Measurements from ENCODE around the gene DIP2C.
"Not testable (repeated sequence)": the region's sequence is repeated elsewhere in the genome, so short reads cannot be mapped to it uniquely, and the experiment has no call there.

DIP2C gene

GRCh38 chr10:590721-591120, 98.7 kb downstream of the DIP2C start:
- DNase-seq, result no peak

DNA sequence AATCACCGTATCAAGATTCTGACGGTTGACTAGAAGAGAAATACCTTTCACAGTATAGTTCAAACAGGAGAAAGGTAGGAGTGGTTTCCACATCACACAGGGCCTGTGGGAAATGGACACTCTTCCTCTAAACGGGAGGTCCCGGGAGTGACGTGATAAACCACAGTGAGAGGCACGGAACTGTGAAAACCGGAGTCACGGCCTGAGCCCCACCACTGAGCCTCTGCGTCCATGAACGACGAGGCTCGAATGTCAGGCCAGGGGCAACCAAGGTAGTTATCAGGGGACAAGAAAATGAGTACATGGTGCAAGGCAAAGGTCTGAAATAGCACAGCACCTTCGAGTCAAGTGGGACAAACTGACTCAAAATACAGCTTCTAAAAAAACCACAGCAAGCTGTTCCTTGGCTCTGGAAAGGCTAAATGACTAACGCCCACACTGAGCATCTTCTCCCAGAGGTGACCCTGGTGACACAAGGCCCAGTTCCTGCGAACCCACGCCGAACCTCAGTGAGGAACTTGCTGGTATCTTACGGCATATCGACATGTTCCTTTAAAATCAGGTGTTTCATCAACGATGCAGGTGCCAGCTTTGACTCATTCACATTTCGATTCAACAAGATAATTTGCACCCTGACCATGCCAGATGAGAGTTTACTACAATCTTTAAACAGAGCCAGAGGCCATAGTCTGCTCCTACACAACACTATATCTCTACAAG, 99.3 kb downstream of the DIP2C start:
- no peak for DNase-seq

GRCh38 chr10:588246-589165, 101.0 kb downstream of the DIP2C start:
- DNase-seq, result no peak

DNA sequence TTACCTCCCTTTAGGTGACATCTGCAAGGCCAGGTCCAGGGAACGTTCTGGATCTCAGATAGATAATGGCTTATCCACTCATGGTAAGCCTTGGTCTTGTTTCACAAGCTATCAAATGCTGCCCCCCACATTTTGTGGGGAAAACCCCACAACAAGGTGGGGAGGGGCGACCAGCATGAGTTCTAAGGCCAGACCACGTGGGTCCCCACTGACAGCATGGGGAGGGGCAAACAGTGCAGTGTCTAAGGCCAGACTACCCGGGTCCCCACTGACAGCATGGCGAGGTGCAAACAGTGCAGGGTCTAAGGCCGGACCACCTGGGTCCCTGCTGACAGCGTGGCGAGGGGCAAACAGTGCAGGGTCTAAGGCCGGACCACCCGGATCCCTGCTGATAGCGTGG, 102.8 kb downstream of the DIP2C start:
- no peak for DNase-seq

DNA sequence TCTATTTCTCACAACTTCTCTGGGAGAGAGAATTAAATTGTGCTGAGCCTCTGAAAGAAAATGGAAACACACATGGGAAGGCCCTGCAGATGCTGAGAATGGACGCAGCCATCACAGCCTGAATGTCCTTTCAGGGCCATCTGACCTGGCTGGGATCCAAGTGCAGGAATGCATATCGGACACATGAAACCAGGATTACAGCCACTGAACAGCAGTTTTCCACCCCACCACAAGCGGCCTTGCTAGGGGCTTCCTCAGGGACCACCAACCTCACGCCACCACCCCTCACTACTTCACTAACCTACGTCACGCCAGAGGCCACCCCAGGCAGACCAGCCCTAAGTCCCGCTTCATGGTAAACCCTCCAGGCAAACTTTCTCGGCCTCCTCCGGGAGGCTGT, 103.3 kb downstream of the DIP2C start:
- no peak for DNase-seq

- DNase-seq, result no peak
Measured at GRCh38 chr10:585502-585901, 104.0 kb downstream of the DIP2C start.

DNA sequence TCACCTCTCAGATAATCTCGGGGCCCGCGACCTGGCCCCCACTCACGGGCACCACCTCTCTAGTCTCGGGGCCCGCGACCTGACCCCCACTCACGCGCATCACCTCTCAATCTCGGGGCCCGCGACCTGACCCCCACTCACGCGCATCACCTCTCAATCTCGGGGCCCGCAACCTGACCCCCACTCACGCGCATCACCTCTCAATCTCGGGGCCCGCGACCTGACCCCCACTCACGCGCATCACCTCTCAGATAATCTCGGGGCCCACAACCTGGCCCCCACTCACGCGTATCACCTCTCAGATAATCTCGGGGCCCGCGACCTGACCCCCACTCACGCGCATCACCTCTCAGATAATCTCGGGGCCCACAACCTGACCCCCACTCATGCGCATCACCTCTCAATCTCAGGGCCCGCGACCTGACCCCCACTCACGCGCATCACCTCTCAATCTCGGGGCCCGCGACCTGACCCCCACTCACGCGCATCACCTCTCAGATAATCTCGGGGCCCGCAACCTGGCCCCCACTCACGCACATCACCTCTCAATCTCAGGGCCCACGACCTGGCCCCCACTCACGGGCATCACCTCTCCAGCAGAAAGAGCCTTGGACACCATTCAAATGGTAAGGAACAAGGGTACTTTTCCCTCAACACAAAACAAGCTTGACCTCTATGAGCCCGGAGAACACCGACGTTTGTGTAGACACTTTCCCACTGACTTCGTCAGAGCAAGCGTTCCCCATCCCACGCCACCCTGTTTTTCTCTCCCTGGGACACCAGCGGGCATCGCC, 104.8 kb downstream of the DIP2C start:
- DNase-seq, result not testable (repeated sequence)

DNA sequence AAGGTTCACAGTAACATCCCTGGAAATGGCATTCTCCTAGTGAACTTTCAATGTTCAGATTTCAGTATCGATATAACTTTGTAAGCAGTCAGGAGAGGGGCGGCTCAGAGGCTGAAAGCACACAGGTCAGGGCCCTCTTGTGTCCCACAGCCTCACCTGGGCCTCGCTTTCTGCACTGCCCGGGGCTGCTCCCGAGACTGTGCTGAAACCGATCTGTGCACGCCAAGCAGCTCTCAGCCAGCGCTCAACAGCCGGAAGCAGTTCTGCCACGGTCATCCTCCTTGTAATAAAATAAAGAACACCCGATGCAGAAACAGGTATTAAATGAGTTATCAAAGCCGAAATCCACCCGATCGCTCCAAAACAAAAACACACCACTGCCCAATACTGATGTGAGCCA, 106.0 kb downstream of the DIP2C start:
- DNase-seq, result no peak

DNA sequence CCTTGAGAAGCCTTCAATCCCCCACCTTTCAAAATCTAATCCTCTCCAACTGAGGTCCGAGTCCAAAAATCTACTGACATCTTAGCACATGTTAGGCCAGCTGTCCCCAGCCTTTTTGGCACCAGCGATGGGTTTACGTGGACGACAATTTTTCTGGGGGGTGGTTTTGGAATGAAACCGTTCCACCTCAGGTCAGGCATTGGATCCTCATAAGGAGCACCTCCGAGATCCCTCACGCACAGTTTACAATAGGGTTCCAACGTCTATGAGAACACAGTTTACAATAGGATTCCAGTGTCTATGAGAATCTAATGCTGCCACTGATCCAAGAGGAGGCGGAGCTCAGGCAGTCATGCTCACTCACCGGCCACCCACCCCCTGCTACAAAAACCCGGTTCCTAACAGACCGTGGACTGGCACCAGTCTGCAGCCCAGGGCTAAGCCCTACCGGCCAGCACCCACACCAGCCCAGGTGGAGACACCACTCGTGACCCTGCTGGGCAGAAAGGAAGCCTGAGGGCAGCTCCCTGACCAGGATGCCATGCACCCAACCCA, 107.6 kb downstream of the DIP2C start:
- DNase-seq, result no peak

GRCh38 chr10:580778-581177, 108.7 kb downstream of the DIP2C start:
- no peak for DNase-seq

DNA sequence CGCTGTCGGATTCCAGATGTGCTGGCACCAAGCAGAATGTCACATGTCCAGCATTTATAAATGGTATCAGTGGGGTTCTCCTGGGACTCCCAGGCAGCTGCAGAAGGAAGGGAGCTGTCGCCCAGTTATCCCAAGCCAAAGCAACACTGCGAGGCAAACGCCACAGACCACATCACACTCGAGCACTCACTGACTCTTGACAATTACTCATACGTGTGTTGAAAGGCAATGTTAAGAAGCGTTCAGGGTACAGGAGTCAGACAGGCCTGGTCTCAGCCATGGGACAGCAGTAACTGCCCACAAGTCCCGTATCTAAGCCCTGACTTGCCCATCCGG, 113.4 kb downstream of the DIP2C start:
- DNase-seq, result no peak

DNA sequence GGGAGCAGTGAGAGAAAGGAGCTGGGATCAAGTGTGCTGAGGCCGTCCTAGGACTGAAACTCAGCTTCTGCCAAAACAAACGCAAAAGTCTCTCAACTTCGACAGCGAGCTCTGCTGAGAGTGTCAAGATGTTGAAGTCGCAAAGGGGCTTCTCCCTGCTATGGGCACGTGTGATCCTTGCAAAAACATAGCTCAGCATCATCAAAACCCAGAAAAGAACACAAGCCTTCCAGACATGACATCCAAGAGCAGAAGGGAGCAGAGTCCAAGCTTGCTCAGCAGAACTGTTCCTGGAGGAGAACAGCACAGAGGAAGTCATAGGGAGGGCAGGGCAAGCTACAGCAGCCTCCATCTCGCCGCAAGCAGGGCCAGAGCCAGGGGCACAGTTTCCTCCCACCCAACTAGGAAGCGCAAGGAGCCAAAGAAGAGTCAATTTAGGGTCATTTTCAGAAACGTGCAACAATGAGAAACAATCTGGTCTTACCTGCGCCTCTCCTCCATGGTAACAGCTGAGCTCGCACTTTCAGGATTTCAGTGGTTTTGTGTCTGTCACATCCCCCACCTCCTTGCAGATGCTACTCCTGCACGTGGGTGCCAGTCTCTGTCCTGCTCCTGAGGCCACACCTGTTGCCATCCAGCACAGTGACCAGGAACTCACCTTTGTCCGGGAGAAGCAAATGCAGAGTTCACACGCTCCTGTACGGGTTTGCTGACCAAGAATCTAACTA, 113.9 kb downstream of the DIP2C start:
- no peak for DNase-seq

DNA sequence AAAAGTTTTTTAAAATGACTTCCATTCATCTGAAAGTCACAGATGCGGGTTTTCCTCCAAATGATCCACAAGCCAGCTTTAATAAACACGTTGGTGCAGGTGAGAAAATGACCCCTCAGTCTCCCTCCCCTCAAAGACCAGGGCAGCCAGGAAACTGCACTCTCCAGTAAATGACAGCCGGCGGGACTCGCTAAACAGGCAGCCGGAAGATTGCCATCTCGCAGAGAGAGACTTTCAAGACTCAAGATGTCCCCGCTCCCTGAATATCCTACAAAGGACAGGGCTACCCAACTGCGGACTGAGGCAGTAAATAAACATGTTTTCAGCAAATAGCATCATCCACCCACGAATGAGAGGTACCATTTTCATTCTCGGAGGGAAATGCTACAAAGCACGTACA, 116.8 kb downstream of the DIP2C start:
- DNase-seq, result no peak

GRCh38 chr10:571688-572451, 117.6 kb downstream of the DIP2C start:
- DNase-seq, result no peak

DNA sequence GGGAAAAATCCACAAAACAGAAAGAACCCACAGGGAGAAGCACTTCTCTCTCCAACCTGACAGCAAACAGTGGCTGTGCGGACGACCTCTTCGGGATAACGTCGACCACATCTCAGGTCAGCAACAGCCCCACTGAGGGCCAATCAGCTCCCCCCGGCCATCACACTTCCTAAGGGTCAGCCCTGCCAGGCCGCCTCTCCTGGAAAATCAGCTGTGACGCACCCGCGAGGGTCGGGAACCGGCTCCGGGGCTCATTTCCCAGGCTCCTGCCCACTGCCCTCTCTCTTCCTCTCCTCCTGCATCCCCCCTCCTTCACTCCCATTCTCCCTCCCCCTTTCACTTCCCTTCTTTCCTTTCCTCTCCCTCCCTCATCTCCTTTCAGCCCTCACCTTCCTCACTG, 118.3 kb downstream of the DIP2C start:
- no peak for DNase-seq

- DNase-seq, result no peak
Measured at GRCh38 chr10:570628-571163, 118.8 kb downstream of the DIP2C start.

DNA sequence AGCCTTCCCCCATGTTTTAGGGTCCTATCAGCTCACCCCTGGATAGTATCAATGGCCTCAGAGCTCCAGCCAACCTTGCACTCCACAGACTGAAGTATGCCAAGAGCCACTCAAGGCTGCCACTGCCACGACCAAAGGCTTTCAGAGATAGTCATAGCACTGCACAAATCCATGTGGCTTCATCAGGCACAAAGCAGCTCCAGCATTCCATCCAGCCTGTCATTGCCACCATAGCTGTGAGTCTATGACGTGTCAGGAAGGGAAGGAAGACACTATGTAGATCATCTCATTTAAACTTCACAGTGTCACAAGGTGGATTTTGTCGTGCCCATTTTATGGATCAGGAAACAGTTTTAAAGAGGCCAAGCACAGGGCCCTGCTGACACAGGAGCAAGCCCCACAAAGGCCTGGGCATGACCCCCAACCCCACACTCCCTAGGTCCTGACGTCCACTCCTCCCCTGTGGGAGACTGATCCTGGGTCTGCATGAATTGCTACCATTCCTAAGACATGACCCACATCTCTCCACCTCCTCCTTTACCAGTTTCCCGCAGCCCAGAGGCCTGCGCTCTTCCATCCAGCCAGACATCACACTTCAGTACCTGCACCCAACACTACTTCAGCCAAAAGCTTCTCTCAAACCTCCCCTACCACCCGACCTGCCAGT, 119.4 kb downstream of the DIP2C start:
- no peak for DNase-seq

DNA sequence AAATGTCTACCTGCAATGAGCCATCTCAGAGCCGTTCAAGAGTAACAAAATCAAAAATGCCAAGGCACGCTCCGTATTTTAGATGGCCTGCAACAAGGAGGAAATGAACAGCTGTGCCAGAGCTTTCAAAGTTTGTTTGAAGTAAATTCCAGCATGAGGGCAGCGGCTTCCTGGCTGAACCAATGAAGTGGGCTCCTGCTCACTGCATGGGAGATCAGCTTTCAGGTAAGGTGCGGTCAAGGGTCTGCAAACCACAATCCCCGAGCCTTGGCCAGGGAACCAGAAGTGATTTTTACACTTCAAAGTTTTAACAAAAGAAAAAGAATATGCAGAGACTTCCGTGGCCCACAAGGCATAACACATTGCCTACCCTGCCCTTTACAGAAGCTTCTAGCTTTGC, 120.6 kb downstream of the DIP2C start:
- DNase-seq, result no peak

- DNase-seq, result no peak
Measured at GRCh38 chr10:567869-568268, 121.6 kb downstream of the DIP2C start.

DNA sequence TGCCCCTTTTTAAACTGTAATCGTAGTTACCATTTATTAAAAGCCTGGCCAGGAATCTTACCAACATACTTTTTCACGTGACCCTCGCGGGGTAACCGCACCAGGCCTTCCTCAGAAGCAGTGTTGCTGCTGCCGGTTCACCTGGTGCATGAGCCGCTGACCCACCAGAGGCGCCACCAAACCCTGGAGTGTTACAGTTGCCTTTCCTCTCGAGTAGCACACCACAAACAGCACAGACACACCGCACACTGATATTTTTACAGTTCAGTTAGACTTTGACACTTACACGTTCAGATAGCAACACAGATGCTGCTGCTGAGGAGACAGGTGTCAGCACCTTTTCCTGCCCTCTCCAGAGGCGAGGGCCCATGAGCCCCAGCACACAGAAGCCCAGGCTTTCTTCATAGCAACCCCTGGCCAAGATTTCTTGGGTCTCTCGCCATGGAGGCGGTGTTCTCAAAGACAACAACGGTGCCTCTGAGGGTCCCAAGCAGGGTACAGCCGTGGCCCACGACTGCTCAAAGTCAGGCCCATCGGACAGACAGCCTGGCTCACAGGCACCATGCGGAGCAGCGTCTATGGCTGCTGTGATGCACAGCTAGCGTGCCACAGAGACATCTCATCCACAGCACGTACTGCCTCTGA, 123.1 kb downstream of the DIP2C start:
- DNase-seq, result no peak

All from AML-193 (cell line).